HepG2 (cell line): ENCODE data around the gene PDK2. TPM values are rescaled to one million over a fixed set of nuclear protein-coding genes. Genes with fewer than 3 reads are reported as not detected.

Experiments used
- FOXA3 ChIP-seq: IDR thresholded peaks from 2 replicates; pipeline ENCODE4 v1.6.1; 2016; ENCODE audit warnings: missing genetic modification reagents, missing compliant biosample characterization
- HNRNPLL ChIP-seq: fragments of 200-400 bp; formaldehyde crosslinking; IDR thresholded peaks from 2 replicates; pipeline ENCODE4 v1.6.1; 2017; ENCODE audit warnings: mild to moderate bottlenecking, low read depth, low read length; ENCODE audit not compliant: poor library complexity, severe bottlenecking
- IKZF4 ChIP-seq: sonication (generic); formaldehyde crosslinking; IDR thresholded peaks from 2 replicates; pipeline ENCODE4 v1.5.1; 2020; ENCODE audit warnings: borderline replicate concordance, mild to moderate bottlenecking, low read depth, missing genetic modification reagents; ENCODE audit errors: not compliant biosample characterization
- NR2F6 ChIP-seq, 2 experiments: IDR thresholded peaks; 2 replicates each; pipeline ENCODE4 v1.6.1; 2016; ENCODE audit warnings: antibody characterized with exemption in 1 of 2, mild to moderate bottlenecking in 1 of 2
- RAD21 ChIP-seq: fragments of 450-650 bp; formaldehyde crosslinking; IDR thresholded peaks from 2 replicates; pipeline ENCODE4 v1.5.0; 2020; ENCODE audit warnings: mild to moderate bottlenecking
- SOX6 ChIP-seq, 2 experiments: fragments of 450-650 bp in 1 of 2; sonication (generic) in 1 of 2; formaldehyde crosslinking in 1 of 2; IDR thresholded peaks; 2 replicates each; pipeline versions ENCODE4 v1.4.0 to v1.6.1; 2017 to 2020; ENCODE audit warnings: antibody characterized with exemption in 1 of 2, mild to moderate bottlenecking in 1 of 2, missing genetic modification reagents in 1 of 2
- THRA ChIP-seq: sonication (generic); formaldehyde crosslinking; IDR thresholded peaks from 2 replicates; pipeline ENCODE4 v1.4.0; 2020; ENCODE audit warnings: missing genetic modification reagents, borderline replicate concordance
- WIZ ChIP-seq: sonication (generic); formaldehyde crosslinking; IDR thresholded peaks from 2 replicates; pipeline ENCODE4 v1.5.1; 2020; ENCODE audit warnings: mild to moderate bottlenecking, missing genetic modification reagents
- ZBTB7B ChIP-seq: sonication (generic); formaldehyde crosslinking; IDR thresholded peaks from 2 replicates; pipeline ENCODE4 v1.4.0; 2020; ENCODE audit warnings: missing genetic modification reagents
- ZFX ChIP-seq: sonication (generic); formaldehyde crosslinking; IDR thresholded peaks from 2 replicates; pipeline ENCODE4 v1.4.0; 2020; ENCODE audit warnings: mild to moderate bottlenecking, low read depth, missing genetic modification reagents, moderate library complexity
- ZHX1 ChIP-seq: sonication (generic); formaldehyde crosslinking; IDR thresholded peaks from 2 replicates; pipeline ENCODE4 v1.8.1; 2022; ENCODE audit warnings: low read depth, mild to moderate bottlenecking, missing genetic modification reagents
- ZMYM3 ChIP-seq: sonication (generic); formaldehyde crosslinking; IDR thresholded peaks from 2 replicates; pipeline ENCODE4 v1.5.1; 2020; ENCODE audit warnings: mild to moderate bottlenecking, missing genetic modification reagents
- ZNF343 ChIP-seq: sonication (generic); formaldehyde crosslinking; IDR thresholded peaks from 2 replicates; pipeline ENCODE4 v1.4.0; 2020; ENCODE audit warnings: mild to moderate bottlenecking, missing genetic modification reagents
- ZNF513 ChIP-seq: sonication (generic); formaldehyde crosslinking; conservative IDR thresholded peaks from 2 replicates; pipeline ENCODE4 v1.5.0; 2020; ENCODE audit warnings: missing genetic modification reagents
- ZNF562 ChIP-seq: sonication (generic); formaldehyde crosslinking; IDR thresholded peaks from 2 replicates; pipeline ENCODE4 v1.8.0; 2022; ENCODE audit warnings: missing genetic modification reagents, borderline replicate concordance
- ZNF678 ChIP-seq: sonication (generic); formaldehyde crosslinking; IDR thresholded peaks from 2 replicates; pipeline ENCODE4 v1.4.0; 2020; ENCODE audit warnings: mild to moderate bottlenecking, missing genetic modification reagents
- polyA plus RNA-seq, 8 experiments: library from polyadenylated mRNA; depleted of rRNA in 3 of 8; stranded (reverse) in 7 of 8; unstranded in 1 of 8; fragments of >200 nt; fragmentation: Illumina TruSeq in 4 of 8; extraction: Trizol in 4 of 8; gene quantifications; 2 replicates each; pipeline versions ENCODE4 v1.2.1 to v1.2.3, GENCODE V29; 2011 to 2016; ENCODE audit warnings: low read depth in 4 of 8, missing spikeins in 1 of 8, mixed read lengths in 1 of 8; ENCODE audit not compliant: insufficient read depth in 1 of 8
- total RNA-seq, 5 experiments: library from RNA; depleted of rRNA; stranded (reverse); fragments of >200 nt; fragmentation: Illumina TruSeq; extraction: Trizol; gene quantifications; 2 replicates each; pipeline ENCODE4 v1.2.3, GENCODE V29; 2016; ENCODE audit warnings: low read depth in 1 of 5
- TF ChIP-seq, protein P1 (sequence below): IDR thresholded peaks from 2 replicates; pipeline ENCODE4 v1.6.1; 2012; ENCODE audit warnings: low read length, improper control_type of control experiment

Gene PDK2
- total and polyA plus RNA-seq, 2 of the 13 experiments (the other 11 are each of a cell fraction or from before 2014, with no cell fraction given) = 18.5 to 59.7 TPM

DNA sequence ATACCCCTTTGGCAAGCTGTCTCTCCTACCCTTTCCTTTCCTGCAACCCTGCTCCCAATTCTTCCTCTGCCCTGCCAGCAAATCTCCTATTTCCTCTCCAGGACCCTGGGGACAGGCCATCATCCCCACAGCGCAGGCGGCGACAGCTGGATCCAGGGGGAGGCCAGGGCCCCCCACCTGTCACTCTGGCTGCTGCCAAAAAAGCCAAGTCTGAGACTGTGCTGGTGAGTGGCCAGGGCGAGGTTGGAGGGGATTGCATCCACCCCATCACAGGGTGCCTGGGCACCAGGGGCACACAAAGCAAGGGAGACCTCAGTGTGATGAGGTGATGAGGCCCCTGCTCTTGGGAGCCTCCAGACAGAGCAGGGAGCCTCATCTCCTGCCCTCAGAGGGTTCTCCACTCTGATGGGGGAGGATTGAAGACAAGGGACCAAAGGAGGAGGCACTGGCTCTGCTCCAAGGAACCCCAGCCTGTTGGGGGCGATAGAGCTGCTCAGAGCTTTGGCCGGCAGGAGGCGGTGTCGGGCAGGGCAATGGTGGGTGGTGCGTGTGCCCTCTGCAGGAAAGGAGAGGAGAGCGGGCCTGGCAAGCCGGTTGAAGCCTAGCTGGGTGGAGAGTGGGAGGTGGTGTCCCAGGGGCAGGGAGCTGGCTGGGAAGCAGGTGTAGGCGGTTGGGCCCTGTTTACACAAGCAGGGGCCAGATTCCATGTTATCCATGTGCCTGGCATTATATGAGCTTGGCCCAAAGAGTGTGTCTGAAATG lies 15.6 kb upstream of the PDK2 start (continued):
- TF ChIP-seq ZNF343 (CRISPR knock-in tag) (0 out of 2 replicates have a peak, but pooled peaks have one; percentile 56), ZNF513 (CRISPR knock-in tag) (no peak), RAD21 (CRISPR knock-in tag) (peak; percentile 90), WIZ (CRISPR knock-in tag) (no peak), ZHX1 (CRISPR knock-in tag) (0 out of 2 replicates have a peak, but pooled peaks have one; percentile 42), SOX6 (IDR thresholded peaks at IDR 0.05) (no peak), SOX6 (CRISPR knock-in tag; IDR thresholded peaks at IDR 0.05) (no peak), THRA (CRISPR knock-in tag) (no peak), HNRNPLL (peak; percentile 66), ZFX (CRISPR knock-in tag) (peak; percentile 72), ZMYM3 (CRISPR knock-in tag) (no peak), ZNF562 (0 out of 2 replicates have a peak, but pooled peaks have one; percentile 36), NR2F6 (IDR thresholded peaks at IDR 0.05) (no peak), NR2F6 (CRISPR knock-in tag; IDR thresholded peaks at IDR 0.05) (peak; percentile 63; the same call in 1 of the 2 replicates), ZBTB7B (CRISPR knock-in tag) (0 out of 2 replicates have a peak, but pooled peaks have one; percentile 41), ZNF678 (CRISPR knock-in tag) (no peak; the same call in 1 of the 2 replicates), FOXA3 (CRISPR knock-in tag) (peak; percentile 31), IKZF4 (CRISPR knock-in tag) (no peak)
- TF ChIP-seq, protein P1, sequence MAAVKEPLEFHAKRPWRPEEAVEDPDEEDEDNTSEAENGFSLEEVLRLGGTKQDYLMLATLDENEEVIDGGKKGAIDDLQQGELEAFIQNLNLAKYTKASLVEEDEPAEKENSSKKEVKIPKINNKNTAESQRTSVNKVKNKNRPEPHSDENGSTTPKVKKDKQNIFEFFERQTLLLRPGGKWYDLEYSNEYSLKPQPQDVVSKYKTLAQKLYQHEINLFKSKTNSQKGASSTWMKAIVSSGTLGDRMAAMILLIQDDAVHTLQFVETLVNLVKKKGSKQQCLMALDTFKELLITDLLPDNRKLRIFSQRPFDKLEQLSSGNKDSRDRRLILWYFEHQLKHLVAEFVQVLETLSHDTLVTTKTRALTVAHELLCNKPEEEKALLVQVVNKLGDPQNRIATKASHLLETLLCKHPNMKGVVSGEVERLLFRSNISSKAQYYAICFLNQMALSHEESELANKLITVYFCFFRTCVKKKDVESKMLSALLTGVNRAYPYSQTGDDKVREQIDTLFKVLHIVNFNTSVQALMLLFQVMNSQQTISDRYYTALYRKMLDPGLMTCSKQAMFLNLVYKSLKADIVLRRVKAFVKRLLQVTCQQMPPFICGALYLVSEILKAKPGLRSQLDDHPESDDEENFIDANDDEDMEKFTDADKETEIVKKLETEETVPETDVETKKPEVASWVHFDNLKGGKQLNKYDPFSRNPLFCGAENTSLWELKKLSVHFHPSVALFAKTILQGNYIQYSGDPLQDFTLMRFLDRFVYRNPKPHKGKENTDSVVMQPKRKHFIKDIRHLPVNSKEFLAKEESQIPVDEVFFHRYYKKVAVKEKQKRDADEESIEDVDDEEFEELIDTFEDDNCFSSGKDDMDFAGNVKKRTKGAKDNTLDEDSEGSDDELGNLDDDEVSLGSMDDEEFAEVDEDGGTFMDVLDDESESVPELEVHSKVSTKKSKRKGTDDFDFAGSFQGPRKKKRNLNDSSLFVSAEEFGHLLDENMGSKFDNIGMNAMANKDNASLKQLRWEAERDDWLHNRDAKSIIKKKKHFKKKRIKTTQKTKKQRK = no peak
